Upper lobe of left lung (tissue), 4 donors: ENCODE results near the gene CDH2.

Experiments used
- POLR2A ChIP-seq, 4 donors: fragments of 450-650 bp; IDR thresholded peaks; one replicate each; pipeline ENCODE4 v1.5.1; 2016 to 2017; ENCODE audit warnings: antibody characterized with exemption in 4 of 4, mild to moderate bottlenecking in 2 of 4
- POLR2AphosphoS5 ChIP-seq, 2 donors: sonication (generic); formaldehyde crosslinking; IDR thresholded peaks; one replicate each; pipeline ENCODE4 v1.5.1; 2017; ENCODE audit warnings: antibody characterized with exemption in 2 of 2
- TF ChIP-seq, protein P1 (sequence below), 6 experiments: fragments of 450-650 bp in 4 of 6; fragments of 200-600 bp in 2 of 6; sonication (generic) in 2 of 6; IDR thresholded peaks; one replicate each; pipeline ENCODE4 v1.5.1; 2016 to 2019; ENCODE audit warnings: antibody characterized with exemption in 6 of 6

DNA sequence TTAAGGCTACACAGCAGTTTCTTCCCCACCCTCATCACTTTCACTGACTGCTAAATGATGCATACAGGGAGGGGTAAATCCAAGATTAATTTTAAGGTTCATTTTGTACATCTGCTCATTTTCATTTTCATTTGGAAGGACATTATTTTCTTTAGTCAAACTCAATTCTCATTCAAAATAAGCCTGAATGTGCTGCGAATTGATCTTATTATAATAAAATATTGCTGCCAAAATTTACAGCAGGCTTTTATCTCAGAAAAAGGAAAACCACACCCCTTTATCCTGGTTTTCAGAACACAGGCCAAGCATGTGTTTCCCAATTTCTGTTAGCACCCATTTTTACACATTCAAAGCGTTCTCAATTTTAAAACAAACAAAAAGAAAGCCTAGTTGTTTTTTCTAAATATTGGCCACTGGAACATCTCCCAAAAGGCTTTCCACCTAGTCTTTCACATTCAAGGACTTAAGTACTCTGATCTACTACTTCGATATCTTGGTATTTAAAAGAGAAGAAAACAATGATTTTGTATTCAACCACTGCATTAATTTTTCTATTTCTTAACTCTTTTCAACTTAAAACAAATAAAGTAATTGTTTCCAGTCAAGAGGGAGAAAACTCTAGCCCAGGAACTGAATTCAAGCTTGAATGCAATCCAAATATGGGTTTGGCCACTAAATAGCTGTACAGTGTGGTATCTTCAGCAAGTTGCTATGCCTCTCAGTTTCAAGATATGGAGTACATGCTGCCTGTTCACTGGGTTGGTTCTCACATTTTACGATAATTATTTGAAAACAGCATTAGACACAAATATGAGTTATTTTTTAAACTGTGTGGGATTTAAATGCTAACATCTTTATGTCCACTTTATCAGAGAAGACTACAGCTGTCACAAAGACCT lies 52.5 kb downstream of the CDH2 start:
- TF ChIP-seq POLR2A (IDR thresholded peaks at IDR 0.05) = no peak
- TF ChIP-seq, protein P1, sequence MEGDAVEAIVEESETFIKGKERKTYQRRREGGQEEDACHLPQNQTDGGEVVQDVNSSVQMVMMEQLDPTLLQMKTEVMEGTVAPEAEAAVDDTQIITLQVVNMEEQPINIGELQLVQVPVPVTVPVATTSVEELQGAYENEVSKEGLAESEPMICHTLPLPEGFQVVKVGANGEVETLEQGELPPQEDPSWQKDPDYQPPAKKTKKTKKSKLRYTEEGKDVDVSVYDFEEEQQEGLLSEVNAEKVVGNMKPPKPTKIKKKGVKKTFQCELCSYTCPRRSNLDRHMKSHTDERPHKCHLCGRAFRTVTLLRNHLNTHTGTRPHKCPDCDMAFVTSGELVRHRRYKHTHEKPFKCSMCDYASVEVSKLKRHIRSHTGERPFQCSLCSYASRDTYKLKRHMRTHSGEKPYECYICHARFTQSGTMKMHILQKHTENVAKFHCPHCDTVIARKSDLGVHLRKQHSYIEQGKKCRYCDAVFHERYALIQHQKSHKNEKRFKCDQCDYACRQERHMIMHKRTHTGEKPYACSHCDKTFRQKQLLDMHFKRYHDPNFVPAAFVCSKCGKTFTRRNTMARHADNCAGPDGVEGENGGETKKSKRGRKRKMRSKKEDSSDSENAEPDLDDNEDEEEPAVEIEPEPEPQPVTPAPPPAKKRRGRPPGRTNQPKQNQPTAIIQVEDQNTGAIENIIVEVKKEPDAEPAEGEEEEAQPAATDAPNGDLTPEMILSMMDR (IDR thresholded peaks at IDR 0.05) = no peak
- TF ChIP-seq POLR2AphosphoS5 (IDR thresholded peaks at IDR 0.05) = no peak
